Measurements from ENCODE around the gene SYNE2.
"Not testable (repeated sequence)": the region's sequence is repeated elsewhere in the genome, so short reads cannot be mapped to it uniquely, and the experiment has no call there.

The SYNE2 gene

GRCh38 chr14:64035143-64035542, 182.3 kb downstream of the SYNE2 start:
- no peak for DNase-seq

- DNase-seq, result not testable (repeated sequence)
Observed at GRCh38 chr14:64037869-64038745, 185.3 kb downstream of the SYNE2 start.

- no peak for DNase-seq
Observed at GRCh38 chr14:64038841-64039542, 186.2 kb downstream of the SYNE2 start.

DNA sequence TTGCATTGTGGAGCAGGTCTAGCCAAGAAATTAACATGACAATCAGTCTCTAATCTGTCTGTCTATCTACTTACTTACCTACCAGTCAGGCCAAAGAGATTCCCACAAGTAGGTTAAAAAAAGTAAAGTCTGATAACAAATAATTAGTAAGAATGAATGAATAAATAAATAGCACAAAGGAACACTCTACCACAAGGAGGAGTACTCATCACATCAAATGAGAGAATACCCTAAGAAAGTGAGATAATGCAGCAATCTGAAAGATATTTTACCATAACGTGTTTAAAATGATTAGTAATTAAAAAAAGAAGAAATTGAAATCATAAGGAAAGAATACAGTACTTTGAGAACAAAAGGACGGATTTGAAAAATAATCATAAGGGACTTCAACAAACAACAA, 187.2 kb downstream of the SYNE2 start:
- DNase-seq, result no peak

- DNase-seq, result not testable (repeated sequence)
Observed at GRCh38 chr14:64043296-64043695, 190.5 kb downstream of the SYNE2 start.

- DNase-seq, result no peak
Observed at GRCh38 chr14:64045091-64045490, 192.3 kb downstream of the SYNE2 start.

GRCh38 chr14:64049616-64050381, 197.0 kb downstream of the SYNE2 start:
- no peak for DNase-seq

DNA sequence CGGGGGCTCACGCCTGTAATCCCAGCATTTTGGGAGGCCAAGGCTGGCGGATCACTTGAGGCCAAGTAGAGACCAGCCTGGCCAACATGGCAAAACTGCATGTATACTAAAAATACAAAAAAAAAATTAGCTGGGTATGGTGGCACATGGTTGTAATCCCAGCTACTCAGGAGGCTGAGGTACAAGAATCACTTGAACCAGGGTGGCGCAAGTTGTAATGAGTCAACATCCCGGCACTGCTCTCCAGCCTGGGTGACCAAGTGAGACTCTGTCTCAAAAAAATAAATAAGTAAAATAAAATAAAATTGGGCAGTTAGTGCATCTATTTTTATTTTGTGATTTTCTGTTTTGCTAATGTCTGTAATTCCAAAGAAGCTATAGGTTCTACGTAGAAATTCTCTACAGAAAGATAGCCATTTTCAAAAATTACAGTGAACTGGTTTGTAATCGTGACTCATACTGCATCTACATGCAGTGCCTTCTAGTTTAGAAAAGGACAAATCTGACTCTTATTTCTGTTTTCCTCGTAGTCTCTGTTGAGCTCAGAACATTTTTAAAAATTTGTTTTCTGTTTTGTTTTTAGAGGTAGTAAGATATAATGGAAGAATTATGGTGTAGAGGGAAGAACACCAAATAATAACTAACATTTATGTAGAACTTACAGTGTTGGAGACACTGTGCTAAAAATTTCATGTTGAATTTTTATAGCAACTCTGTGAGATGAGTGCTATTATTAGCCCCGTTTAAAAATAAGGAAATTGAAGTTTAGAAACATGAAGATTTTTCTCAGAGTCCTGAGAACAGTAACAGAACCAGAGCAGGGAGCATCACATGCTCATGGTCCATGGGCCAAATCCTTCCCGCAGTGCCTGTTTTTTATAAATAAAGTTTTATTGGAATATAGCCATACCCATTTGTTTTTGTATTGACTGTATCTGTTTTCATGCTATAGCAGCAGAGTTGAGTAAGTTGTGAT, 201.2 kb downstream of the SYNE2 start:
- DNase-seq, result no peak

DNA sequence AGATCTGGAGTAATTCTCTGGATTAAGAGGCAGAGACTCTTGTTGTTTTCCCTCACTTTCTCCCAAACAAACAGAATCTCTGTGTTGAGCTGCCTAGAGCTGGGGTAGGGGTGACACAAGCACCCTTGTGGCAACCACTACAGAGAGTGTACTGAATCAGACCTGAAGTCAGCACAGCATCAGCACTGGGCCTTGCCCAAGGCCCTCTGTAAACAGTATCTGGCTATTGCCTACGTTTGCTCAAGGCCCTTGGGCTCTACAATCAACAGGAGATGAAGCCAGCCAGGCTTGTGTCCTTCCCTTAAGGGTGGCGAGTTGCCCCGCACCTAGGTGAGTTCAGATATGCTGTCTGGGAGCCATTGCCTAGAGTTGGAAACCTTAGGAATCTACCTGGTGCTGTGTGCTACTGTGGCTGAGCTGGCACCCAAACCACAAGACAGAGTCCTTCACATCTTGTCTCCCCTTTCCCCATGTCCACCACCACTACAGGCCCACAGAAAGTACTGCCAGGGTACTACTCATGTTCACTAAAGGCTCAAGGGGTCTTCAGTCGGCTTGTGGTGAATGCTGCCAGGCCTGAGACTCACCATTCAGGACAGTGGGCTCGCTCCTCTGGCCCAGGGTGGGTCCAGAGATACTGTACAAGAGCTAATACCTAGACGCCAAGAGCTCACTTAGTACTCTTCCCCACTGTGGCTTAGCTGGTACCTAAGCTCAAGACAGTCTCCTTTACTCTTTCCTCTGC, 206.8 kb downstream of the SYNE2 start:
- DNase-seq, result no peak

DNA sequence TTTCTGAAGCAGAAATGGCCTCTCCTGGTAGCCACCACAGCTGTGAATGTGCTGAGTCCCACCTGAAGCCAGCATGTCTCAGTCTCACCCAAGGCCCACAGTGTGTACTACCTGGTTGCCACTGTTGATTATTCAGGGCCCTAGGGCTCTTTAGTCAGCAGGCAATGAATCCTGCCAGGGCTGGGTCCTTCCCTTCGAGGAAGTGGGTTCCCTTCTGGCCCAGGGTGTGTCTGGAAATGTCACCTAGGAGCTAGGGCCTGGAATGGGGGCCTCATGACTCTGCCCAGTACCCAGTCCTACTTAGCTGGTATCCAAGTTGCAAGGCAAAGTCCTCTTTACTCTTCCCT, 207.4 kb downstream of the SYNE2 start:
- DNase-seq, result no peak

DNA sequence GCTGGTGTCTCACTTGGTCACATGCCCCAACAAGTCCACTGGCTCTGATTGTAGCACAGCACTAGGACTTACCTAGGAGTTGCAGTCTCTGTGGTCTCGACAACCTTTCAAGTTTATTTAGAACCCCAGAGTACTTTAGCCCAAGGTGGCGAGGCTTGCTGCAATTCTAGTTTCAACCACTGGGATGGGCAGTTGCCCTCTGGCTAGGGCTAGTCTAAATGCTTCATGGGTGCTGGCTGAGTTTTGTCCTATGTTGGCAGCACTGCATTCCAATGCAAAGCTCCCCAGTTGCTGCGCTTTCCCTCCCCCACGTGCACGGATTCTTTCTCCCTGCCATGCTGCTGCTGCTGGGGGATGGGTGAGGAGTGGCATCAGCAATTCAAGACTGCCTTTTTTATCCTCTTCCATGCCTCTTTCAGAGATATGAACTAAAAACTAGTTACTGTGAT, 207.9 kb downstream of the SYNE2 start:
- DNase-seq, result no peak

DNA sequence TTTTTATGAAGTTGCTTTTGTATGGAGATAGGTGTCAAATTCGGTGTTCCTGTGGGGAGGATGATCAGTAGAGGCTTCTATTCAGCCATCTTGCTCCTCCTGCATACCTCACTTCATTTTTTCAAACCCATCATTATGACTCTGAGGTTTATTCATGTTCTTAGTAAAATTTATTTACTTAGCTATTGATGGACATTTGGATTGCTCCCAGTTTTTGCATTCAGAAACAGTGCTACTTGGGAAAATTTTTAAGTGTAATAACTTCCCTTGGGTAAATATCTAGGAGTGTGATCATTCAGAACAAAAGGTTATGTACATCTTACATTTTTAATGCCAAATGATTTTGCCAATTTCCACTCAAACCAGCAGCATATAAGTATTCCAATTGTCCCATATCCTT, 208.3 kb downstream of the SYNE2 start:
- DNase-seq, result no peak

- no peak for DNase-seq
Observed at GRCh38 chr14:64061706-64062105, 208.9 kb downstream of the SYNE2 start.

DNA sequence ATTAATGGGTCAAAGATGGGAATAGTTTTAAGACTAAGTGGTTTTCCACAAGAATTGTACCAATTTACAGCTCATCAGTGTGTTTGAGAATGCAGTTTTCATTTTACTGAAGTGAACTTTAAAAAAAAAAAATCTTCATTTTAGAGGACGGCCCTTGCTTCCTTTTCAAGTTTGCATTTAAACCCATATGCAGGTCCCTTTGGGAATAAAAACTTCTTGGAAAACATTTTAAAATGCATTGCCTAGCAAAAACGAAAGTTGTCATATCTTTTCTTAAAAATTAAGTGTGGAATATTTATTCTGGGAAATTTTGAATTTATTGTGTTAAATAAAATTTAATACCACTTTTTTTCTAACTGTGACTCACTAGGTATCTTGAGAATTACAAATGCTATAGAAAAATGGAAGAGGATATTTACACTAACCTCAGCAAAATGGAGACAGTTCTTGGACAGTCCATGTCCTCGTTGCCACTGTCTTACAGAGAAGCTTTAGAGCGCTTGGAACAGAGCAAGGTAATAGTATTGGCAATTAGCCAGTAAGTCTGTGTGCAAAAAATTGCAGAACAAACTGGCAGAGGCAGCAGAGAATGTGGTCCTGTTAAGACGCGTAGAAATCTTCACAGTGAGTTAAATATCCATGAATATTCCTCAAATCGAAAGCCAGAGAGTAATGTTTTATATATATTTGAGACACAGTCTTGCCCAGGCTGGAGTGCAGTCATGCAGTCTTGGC, 209.7 kb downstream of the SYNE2 start:
- DNase-seq, result no peak

DNA sequence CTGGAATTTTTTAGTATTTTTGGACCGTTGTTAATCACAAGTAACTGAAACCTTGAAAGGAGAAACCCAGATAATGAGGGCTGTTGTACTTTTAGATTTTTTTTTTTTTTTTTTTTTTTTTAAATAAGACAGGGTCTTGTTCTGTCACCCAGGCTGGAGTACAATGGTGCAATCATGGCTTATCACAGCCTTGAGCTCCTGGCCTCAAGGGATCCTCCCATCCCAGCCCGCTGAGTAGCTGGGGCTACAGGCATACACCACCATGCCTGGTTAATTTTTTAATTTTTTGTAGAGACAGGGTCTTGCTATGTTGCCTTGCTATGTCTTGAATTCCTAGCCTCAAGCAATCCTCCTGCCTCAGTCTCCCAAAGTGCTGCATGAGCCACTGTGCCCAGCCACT, 211.6 kb downstream of the SYNE2 start:
- DNase-seq, result no peak

DNA sequence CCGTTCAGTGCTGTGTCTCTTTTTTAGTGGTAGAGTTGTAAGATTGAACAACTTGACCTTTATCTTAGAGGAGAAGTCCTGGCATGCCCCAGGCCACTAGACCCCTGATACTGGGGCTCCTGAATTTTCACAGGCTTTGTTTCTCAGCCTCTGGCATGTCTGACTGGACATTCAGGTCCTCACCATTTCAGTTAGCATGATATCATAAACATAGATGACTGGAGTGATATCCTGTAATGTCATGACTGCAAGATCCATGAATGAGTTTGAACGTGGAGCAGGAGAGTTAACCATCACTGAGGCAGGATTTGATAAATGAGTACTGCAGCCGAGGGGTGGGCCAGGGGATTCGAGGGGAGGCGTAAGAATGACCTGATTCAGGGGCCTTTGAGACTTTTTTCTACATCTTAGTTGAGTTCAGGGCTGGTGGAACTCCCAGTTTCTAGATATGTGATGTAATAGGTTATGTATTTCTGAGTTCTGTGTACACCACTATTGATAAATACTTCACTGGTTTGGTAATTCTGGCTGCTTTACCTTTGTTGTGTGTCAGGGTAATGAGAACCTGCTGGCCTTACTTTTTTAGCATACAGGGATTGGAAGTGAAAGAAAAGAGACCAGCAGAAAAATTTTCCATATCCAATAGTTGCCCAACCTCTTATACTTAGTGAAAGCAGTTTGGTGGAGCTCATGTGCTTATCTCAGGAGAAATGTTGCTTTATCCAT, 217.0 kb downstream of the SYNE2 start:
- DNase-seq, result no peak

- no peak for DNase-seq
Observed at GRCh38 chr14:64074961-64075612, 222.3 kb downstream of the SYNE2 start.

- DNase-seq, result no peak
Observed at GRCh38 chr14:64075613-64076005, 222.8 kb downstream of the SYNE2 start.

- DNase-seq, result no peak
Observed at GRCh38 chr14:64080452-64080851, 227.6 kb downstream of the SYNE2 start.

Measured in NCI-H524 treated with DMSO at 0.1 percent for 48 hours (cell line).